ENCODE measurements around the gene RPS6KA4.

Gene RPS6KA4

DNA sequence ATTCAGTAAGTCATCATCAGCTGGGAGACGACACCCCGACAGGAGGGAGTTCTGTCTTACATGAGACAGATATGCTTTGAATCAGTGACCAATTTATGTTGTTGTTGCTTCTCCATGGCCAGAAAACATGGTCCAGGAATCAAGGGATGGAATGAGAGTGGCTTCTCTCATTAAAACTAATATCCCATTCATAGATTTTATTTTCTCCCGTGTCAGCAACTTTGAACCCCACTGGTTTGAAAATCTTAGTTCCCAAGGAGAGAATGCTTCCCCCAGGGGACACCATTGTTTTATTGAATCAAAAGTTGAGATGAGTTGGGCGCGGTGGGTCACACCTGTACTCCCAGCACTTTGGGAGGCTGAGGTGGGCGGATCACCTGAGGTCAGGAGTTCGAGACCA is 42.8 kb downstream of the RPS6KA4 start:
- TF ChIP-seq, protein P1, sequence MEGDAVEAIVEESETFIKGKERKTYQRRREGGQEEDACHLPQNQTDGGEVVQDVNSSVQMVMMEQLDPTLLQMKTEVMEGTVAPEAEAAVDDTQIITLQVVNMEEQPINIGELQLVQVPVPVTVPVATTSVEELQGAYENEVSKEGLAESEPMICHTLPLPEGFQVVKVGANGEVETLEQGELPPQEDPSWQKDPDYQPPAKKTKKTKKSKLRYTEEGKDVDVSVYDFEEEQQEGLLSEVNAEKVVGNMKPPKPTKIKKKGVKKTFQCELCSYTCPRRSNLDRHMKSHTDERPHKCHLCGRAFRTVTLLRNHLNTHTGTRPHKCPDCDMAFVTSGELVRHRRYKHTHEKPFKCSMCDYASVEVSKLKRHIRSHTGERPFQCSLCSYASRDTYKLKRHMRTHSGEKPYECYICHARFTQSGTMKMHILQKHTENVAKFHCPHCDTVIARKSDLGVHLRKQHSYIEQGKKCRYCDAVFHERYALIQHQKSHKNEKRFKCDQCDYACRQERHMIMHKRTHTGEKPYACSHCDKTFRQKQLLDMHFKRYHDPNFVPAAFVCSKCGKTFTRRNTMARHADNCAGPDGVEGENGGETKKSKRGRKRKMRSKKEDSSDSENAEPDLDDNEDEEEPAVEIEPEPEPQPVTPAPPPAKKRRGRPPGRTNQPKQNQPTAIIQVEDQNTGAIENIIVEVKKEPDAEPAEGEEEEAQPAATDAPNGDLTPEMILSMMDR (IDR thresholded peaks at IDR 0.05; ENCODE audit: low read depth, low read length, missing control alignments), result no peak
- no peak for DNase-seq (ENCODE audit: extremely low read depth, low read depth)
- no peak overlapping the region for H3K4me3 ChIP-seq (replicated peaks; ENCODE audit: low read depth, low read length)

DNA sequence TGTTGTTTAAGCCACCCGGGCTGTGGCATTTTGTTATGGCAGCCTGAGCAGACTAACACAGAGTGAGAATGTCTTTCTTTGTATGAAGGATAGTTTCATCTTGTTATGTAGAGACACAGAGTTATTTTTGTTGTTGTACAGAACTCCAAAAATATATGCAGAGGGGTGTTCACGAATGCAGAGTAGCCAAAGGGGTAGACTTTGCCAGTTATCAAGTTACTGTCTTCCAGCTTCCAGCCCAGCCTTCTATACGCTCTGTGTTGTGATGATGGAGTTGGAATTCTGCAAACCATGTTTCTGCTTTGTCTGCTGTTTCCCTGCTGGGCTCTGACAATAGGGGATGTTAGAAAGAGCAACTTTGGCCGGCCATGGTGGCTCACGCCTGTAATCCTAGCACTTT is 44.1 kb downstream of the RPS6KA4 start:
- TF ChIP-seq, protein P1 (IDR thresholded peaks at IDR 0.05; ENCODE audit: low read depth, low read length, missing control alignments), result no peak
- no peak overlapping the region for H3K4me3 ChIP-seq (replicated peaks; ENCODE audit: low read depth, low read length)
- DNase-seq (ENCODE audit: extremely low read depth, low read depth), result no peak

DNA sequence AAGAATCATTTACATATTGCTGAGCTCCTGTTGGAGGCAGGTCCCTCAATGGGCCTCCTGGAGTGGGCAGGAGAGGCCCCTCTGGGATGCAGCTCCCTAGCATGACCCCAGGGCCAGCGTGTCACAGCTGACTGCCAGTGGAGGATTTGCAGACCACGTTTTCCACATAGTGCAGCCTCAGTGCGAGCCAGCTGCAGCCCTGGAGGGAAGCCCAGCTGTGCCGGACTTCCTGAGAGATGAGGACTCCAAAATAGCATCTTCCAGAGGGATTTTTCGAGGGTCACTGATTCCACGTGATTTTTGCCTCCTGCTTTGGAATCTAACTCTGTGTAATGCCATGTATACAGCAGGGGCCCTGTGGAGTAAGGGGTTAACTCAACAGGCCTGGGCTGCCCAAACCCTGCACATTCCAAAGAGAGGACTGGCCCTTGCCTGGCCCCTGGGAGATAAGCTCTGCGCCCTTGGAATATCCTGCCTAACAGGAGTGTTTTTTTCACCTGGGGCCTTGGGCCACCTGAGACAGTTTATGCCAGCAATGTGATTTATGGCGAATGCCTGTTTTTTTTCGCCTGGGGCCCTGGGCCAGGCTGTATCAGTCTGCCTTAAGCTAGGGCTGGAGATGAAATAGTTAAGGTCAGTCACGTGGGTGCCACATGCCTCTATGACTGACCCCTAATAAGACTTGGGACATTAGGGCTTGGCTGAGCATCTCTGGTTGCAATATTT is 47.4 kb downstream of the RPS6KA4 start:
- TF ChIP-seq, protein P1 (IDR thresholded peaks at IDR 0.05; ENCODE audit: low read depth, low read length, missing control alignments), result no peak

DNA sequence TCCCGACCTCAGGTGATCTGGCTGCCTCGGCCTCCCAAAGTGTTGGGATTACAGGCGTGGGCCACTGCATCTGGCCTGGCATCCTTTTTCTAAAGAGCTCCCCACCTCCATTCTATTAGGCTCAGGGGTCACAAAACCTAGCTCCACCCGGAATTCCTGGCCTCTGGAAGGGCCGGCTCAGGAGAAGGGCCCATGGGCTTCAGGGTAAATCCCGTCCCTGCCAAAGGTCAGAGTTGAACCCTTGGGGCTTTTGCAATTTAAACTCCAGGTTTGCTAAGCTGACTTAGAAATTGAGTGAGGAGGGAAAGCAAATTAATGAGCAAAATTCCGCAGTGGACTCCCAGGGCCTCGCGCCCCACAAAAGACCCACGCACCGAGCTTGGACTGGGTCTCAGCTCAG is 48.3 kb downstream of the RPS6KA4 start:
- TF ChIP-seq, protein P1 (IDR thresholded peaks at IDR 0.05; ENCODE audit: low read depth, low read length, missing control alignments), result no peak
- DNase-seq (ENCODE audit: extremely low read depth, low read depth), result no peak

More for the DNA sequence above, 47.4 kb downstream of the RPS6KA4 start:
- no peak for DNase-seq (ENCODE audit: extremely low read depth, low read depth)
- no peak overlapping the region for H3K4me3 ChIP-seq (replicated peaks; ENCODE audit: low read depth, low read length)

DNA sequence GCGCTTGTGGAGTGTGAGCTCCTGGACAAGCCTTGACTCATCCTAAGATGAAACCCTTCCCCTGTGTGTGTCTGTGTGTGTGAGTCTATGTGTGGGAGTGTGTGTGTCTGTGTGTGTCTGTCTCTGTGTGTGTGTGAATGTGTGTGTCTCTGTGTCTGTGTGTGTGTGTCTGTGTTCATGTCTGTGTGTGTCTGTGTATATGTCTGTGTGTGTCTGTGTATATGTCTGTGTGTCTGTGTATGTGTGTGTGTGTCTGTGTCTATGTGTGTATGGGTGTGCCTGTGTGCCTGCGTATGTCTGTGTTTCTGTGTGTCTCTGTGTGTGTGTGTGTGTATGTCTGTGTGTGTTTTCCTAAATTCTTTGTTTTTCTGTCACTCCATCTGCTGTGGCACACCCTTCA is 48.7 kb downstream of the RPS6KA4 start:
- DNase-seq (ENCODE audit: extremely low read depth, low read depth), result no peak
- TF ChIP-seq, protein P1 (IDR thresholded peaks at IDR 0.05; ENCODE audit: low read depth, low read length, missing control alignments), result no peak
- no peak overlapping the region for H3K4me3 ChIP-seq (replicated peaks; ENCODE audit: low read depth, low read length)

More for the DNA sequence above, 48.3 kb downstream of the RPS6KA4 start:
- no peak overlapping the region for H3K4me3 ChIP-seq (replicated peaks; ENCODE audit: low read depth, low read length)

DNA sequence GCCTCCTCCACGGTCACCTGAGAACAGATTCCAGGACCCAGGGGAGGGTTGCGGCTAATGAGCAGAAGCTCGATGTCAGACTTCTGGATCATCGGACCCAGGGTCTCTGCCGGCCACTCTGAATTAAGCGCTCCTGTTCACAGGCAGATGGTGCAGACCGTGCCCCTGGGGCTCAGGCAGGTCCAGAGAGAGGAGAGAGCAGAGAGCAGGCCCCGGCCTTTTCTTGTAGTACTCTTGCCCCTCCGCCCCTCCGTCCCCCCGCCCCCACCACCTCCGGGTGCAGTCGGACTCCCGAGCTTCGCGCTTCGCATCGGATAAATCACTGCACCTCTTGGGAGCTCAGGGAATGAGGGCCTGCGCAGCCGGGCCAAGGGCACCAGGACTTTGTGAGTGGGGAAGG is 50.3 kb downstream of the RPS6KA4 start:
- no peak for DNase-seq (ENCODE audit: extremely low read depth, low read depth)
- H3K4me3 ChIP-seq (replicated peaks; ENCODE audit: low read depth, low read length), result no peak overlapping the region

More for the DNA sequence above, 50.3 kb downstream of the RPS6KA4 start:
- TF ChIP-seq, protein P1 (IDR thresholded peaks at IDR 0.05; ENCODE audit: low read depth, low read length, missing control alignments), result no peak

Data from HFF-Myc (cell line).